Esophagus squamous epithelium (tissue), 4 donors: ENCODE data around the gene RNF220.

ENCODE experiments used
- POLR2A ChIP-seq, 4 donors: fragments of 450-650 bp; IDR thresholded peaks; one replicate each; pipeline ENCODE4 v1.6.1; 2017; ENCODE audit warnings: antibody characterized with exemption in 4 of 4, mild to moderate bottlenecking in 4 of 4, moderate library complexity in 3 of 4
- TF ChIP-seq, protein P1 (sequence below), 6 experiments: fragments of 450-650 bp in 4 of 6; fragments of 200-600 bp in 2 of 6; sonication (generic) in 2 of 6; IDR thresholded peaks; one replicate each; pipeline ENCODE4 v1.5.1; 2016 to 2019; ENCODE audit warnings: antibody characterized with exemption in 6 of 6, mild to moderate bottlenecking in 4 of 6, moderate library complexity in 4 of 6

DNA sequence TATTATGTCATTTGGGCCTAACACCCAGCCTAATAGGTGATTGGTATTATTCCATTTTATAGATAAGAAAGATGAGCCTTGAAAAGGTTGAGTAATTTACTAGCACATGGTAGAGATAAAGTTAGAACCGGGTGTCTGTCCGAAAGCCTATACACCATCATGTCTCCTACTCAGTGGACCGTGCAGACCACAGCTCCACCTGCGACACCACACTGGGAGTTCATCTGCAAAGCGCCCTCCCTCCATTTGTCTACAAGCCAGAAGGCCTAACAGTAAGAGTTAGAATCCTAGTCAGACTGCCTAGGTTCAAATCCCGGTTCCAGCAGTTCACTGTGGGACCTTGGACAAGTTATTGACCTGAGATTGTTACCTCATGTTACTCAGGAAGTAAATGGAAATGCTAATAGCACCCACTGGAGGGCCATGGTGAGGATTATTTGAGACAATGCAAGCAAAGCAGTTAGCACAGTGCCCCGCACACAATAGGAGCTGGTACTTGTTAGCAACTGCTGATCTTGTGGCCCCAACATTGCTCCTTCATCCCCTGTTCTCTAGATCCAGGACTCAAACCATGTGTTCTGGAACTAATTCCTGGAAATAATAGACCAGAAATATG lies 289.9 kb downstream of the RNF220 start:
- TF ChIP-seq, protein P1, sequence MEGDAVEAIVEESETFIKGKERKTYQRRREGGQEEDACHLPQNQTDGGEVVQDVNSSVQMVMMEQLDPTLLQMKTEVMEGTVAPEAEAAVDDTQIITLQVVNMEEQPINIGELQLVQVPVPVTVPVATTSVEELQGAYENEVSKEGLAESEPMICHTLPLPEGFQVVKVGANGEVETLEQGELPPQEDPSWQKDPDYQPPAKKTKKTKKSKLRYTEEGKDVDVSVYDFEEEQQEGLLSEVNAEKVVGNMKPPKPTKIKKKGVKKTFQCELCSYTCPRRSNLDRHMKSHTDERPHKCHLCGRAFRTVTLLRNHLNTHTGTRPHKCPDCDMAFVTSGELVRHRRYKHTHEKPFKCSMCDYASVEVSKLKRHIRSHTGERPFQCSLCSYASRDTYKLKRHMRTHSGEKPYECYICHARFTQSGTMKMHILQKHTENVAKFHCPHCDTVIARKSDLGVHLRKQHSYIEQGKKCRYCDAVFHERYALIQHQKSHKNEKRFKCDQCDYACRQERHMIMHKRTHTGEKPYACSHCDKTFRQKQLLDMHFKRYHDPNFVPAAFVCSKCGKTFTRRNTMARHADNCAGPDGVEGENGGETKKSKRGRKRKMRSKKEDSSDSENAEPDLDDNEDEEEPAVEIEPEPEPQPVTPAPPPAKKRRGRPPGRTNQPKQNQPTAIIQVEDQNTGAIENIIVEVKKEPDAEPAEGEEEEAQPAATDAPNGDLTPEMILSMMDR (IDR thresholded peaks at IDR 0.05): no peak
- TF ChIP-seq POLR2A (IDR thresholded peaks at IDR 0.05): no peak
